Activated CD4-positive, alpha-beta T cell treated with anti-CD3 and anti-CD28 coated beads, Interleukin-2, amount 10 ng/mL, durations not matched to agents 7 days and 5 days (primary cell): ENCODE results near the gene CAB39. TPM values are rescaled to one million over a fixed set of nuclear protein-coding genes. Genes with fewer than 3 reads are reported as not detected.
"Not testable (repeated sequence)": the region's sequence is repeated elsewhere in the genome, so short reads cannot be mapped to it uniquely, and the experiment has no call there.

Source experiments
- CTCF ChIA-PET: fragments of 350-600 bp; sonication (Branson Sonifier 250); formaldehyde crosslinking; loops from one replicate; lab custom pipeline; 2021; ENCODE audit warnings: antibody characterized with exemption; lab: Charles Lee
- POLR2A ChIA-PET: fragments of 350-600 bp; sonication (Branson Sonifier 250); formaldehyde crosslinking; loops from one replicate; lab custom pipeline; 2021; ENCODE audit warnings: antibody characterized with exemption; lab: Charles Lee
- DNase-seq: peaks from one replicate; pipeline ENCODE4 v3.0.0-alpha.2; 2020
- H3K27ac Mint-ChIP-seq: one replicate; pipeline ENCODE4 v1.8.0; 2021; ENCODE audit warnings: mild to moderate bottlenecking, moderate library complexity, mixed read lengths
- H3K27me3 Mint-ChIP-seq: one replicate; pipeline ENCODE4 v1.8.0; 2021; ENCODE audit warnings: mixed read lengths
- H3K36me3 Mint-ChIP-seq: one replicate; pipeline ENCODE4 v1.8.0; 2021; ENCODE audit warnings: low read depth, mixed read lengths
- H3K4me1 Mint-ChIP-seq: one replicate; pipeline ENCODE4 v1.8.0; 2021; ENCODE audit warnings: mixed read lengths
- H3K4me3 Mint-ChIP-seq: one replicate; pipeline ENCODE4 v1.8.0; 2021; ENCODE audit warnings: mild to moderate bottlenecking, moderate library complexity, mixed read lengths
- H3K9me3 Mint-ChIP-seq: one replicate; pipeline ENCODE4 v1.8.0; 2021; ENCODE audit warnings: mixed read lengths
- total RNA-seq, 2 experiments: library from RNA; stranded (reverse); gene quantifications; one replicate each; pipeline ENCODE4 v1.2.3, GENCODE V29; 2021

CAB39 gene
- total RNA-seq, 2 experiments from 2014 or later = 135 to 154 TPM

DNA sequence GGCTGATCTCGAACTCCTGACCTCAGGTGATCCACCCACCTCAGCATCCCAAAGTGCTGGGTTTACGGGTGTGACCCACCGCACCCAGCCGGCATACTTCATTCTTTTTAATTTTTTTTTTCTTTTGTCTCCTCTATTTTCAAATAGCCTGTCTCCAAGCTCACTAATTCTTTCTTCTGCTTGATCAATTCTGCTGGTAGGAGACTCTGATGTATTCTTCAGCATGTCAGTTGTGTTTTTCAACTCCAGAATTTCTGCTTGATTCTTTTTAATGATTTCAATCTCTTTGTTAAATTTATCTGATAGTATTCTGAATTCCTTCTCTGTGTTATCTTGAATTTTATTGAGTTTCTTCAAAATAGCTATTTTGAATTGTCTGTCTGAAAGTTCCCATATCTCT lies 10.2 kb upstream of the CAB39 start:
- POLR2A ChIA-PET, H3K27ac Mint-ChIP-seq, DNase-seq, H3K27me3 Mint-ChIP-seq, H3K4me3 Mint-ChIP-seq: not testable (repeated sequence)
- H3K4me1 Mint-ChIP-seq = peaks cover 24% of the 10 kb centered on the region
- peaks cover 20% of the 10 kb centered on the region for H3K36me3 Mint-ChIP-seq
- CTCF ChIA-PET = interaction anchor here (0.6 to 3.5 kb wide), 7 partner anchors 10 to 950 kb away, joined by 3 to 18 read pairs (median 4); partner anchors contain the start of gene CAB39
- H3K9me3 Mint-ChIP-seq = peaks cover 26% of the 10 kb centered on the region

DNA sequence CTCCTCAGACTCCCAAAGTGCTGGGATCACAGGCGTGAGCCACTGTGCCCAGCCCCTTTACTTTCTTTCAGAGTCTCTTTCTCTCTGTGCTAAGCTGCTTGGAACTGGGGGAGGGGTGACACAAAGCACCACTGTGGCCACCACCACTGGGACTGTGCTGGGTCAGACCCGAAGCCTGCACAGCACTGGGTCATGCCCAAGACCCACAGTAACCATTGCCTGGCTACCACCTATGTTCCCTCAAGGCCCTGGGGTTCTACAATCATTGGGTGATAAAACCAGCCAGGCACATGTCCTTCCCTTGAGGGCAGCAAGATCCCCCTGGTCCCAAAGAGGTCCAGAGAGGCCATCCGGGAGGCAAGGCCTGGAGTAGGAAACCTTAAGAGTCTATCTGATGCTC lies 9.1 kb upstream of the CAB39 start:
- no peak for DNase-seq
- no peak overlapping the region for H3K27ac Mint-ChIP-seq
- ChIA-PET CTCF (interaction anchor here (0.7 to 3.5 kb wide), 6 partner anchors 10 to 661 kb away, joined by 3 to 18 read pairs (median 5); partner anchors contain the start of gene CAB39), POLR2A (interaction anchor here (0.5 kb wide), 1 partner anchor 9 kb away, joined by 3 read pairs; the partner anchor contains the start of gene CAB39)
- H3K4me1 Mint-ChIP-seq = peaks cover 25% of the 10 kb centered on the region
- peaks cover 26% of the 10 kb centered on the region for H3K9me3 Mint-ChIP-seq
- H3K36me3 Mint-ChIP-seq = peaks cover 20% of the 10 kb centered on the region
- no peaks in the 10 kb centered on the region for H3K27me3 Mint-ChIP-seq
- H3K4me3 Mint-ChIP-seq = no peak overlapping the region

DNA sequence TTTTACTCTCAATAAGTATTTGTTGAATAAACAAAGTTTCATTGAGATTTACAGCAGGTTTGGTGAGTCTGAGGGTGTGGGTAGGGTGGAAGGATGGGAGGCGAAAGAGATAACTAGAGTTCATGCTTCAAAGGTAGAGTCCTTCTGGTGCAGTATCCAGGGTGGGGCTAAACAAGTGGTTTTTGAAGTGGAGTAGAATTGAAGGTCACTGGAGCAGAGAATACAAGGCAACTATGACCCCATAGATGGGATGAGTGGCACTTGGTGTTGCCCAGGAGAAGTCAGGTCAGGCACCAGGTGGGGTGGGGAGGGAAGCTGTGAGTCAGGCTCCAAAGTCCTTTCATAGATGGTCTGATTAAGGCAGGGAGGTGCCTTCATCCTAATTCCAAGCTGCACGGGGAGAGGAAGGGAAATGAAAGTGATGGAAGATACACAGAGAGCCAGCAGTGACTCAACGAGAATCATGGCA lies 6.6 kb upstream of the CAB39 start:
- no peaks in the 10 kb centered on the region for H3K27me3 Mint-ChIP-seq
- POLR2A ChIA-PET = no interaction called here
- peaks cover 20% of the 10 kb centered on the region for H3K36me3 Mint-ChIP-seq
- no peak overlapping the region for H3K4me3 Mint-ChIP-seq
- CTCF ChIA-PET = no interaction called here
- no peak overlapping the region for H3K27ac Mint-ChIP-seq
- peaks cover 26% of the 10 kb centered on the region for H3K9me3 Mint-ChIP-seq
- DNase-seq = no peak
- H3K4me1 Mint-ChIP-seq = peaks cover 22% of the 10 kb centered on the region

DNA sequence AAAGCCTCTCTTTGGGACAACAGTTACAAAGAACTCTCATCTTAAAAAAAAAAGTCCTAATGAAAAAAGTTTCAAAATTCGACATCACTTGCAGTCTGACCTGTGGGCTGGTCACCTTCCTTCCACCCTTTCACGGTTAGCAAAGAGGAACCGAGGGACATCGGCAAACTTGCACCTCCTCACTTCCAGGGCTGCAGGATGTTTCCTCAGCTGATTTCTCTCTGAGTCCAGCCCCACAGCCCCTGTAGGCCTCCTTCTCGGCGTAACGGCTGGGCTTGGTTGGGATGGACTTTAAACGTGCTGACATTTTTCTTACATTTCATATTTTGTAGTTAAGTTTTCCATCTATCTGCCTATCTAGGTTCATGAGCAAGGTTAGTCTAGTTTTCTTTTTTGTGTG lies 5.7 kb upstream of the CAB39 start:
- Mint-ChIP-seq H3K27me3 (no peaks in the 10 kb centered on the region), H3K27ac (no peak overlapping the region), H3K4me3 (no peak overlapping the region), H3K9me3 (peaks cover 23% of the 10 kb centered on the region), H3K4me1 (peaks cover 28% of the 10 kb centered on the region), H3K36me3 (peaks cover 15% of the 10 kb centered on the region)
- no peak for DNase-seq
- ChIA-PET POLR2A (no interaction called here), CTCF (interaction anchor here (1.0 kb wide), 1 partner anchor 15 kb away, joined by 3 read pairs; no protein-coding TSS in a partner anchor)

DNA sequence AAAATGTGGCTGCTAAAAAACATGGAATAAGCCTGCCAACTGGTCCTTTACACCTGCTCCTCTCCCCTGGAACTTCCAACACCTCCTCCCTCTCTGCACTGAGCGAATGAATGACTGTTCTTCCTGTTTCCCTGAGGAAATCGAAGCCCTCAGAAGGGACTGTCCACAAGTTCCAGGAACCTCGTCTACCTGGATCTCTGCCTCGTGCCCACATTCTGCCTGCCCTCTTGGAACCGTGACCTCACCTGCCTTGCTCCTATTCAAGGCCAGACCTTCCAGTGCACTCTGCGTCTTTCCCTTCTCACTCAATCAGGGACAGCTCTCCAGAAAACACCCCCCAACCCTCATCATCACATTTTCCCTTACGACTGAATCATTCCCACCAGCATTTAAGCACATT lies 4.4 kb upstream of the CAB39 start:
- peaks cover 34% of the 10 kb centered on the region for H3K4me1 Mint-ChIP-seq
- DNase-seq = no peak
- peaks cover 10% of the 10 kb centered on the region for H3K36me3 Mint-ChIP-seq
- peaks cover 16% of the 10 kb centered on the region for H3K9me3 Mint-ChIP-seq
- ChIA-PET CTCF (interaction anchor here (0.6 kb wide), 1 partner anchor 740 kb away, joined by 3 read pairs; no protein-coding TSS in a partner anchor), POLR2A (no interaction called here)
- H3K27me3 Mint-ChIP-seq = no peaks in the 10 kb centered on the region
- H3K27ac Mint-ChIP-seq = peak overlapping the region; percentile 9
- no peak overlapping the region for H3K4me3 Mint-ChIP-seq

DNA sequence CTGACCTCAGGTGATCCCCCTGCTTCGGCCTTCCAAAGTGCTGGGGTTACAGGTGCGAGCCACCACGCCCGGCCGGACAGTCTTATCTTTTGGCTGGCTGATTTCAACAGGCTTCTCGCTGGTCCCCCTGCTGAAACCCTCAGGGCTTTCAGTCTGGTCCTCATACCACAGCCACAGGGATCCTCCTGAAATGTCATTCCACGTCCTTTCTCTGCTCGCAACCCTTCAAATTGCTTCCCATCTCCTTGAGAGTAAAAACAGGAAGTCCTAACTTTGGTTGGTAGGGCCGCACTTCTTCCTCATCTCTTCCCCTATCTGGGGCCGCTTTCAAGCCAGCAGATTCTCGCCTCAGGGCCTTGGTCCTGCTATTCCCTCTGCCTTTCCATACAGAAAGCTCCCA lies 1.4 kb upstream of the CAB39 start:
- Mint-ChIP-seq H3K4me1 (peaks cover 41% of the 10 kb centered on the region), H3K36me3 (peaks cover 23% of the 10 kb centered on the region), H3K9me3 (peaks cover 2% of the 10 kb centered on the region), H3K4me3 (peak overlapping the region; percentile 95), H3K27ac (no peak overlapping the region), H3K27me3 (no peaks in the 10 kb centered on the region)
- ChIA-PET CTCF (interaction anchor here (0.9 to 4.0 kb wide), 4 partner anchors 9 to 87 kb away, joined by 3 to 18 read pairs (median 4); no protein-coding TSS in a partner anchor), POLR2A (no interaction called here)
- no peak for DNase-seq

DNA sequence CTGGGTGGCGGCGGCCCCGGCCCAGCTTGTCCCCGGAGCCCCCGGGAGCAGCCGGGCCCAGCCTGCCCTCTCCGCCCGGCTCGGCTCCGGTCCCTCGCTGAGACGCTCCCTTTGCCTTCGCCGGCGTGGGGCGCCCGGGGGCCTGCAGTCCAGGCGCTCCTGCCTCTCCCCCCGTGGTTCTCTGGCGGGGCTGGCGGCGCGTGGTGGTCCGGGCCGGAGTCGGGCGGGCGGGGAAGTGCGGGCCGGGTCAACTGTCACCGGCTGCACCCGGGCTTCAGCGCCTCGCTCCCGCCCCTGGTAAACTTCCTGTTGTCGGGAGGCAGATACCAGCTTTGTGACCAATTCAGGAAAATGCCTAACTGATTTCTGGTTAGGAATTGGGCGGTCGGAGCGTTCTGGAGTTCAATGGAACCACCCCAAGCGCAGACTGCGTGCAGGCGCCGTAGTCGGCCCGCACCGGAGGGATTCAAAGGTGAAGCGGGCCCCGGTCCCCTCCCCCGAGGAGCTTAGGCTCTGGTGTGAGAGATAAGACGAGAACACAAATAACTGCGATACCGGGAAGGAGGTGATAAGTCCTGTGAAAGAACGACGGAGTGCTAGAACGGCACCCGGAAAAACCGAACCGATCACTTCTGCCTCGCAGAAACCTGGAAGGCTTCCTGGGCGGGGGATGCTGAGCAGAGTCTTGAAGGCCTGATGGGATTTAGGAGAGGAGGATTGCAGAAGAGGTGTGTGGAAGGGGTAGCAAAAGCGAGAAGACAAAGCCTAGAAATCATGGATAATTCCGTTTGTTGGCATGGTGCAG lies 891 bp downstream of the CAB39 start:
- ChIA-PET CTCF (interaction anchor here (0.6 to 4.0 kb wide), 26 partner anchors 9 to 702 kb away, joined by 3 to 18 read pairs (median 4); no protein-coding TSS in a partner anchor), POLR2A (interaction anchor here (0.6 to 1.4 kb wide), 6 partner anchors 15 to 85 kb away, joined by 3 to 7 read pairs (median 3); no protein-coding TSS in a partner anchor)
- peak; percentile 56 for DNase-seq
- peak overlapping the region; percentile 97 for H3K4me3 Mint-ChIP-seq
- no peaks in the 10 kb centered on the region for H3K27me3 Mint-ChIP-seq
- H3K36me3 Mint-ChIP-seq = peaks cover 35% of the 10 kb centered on the region
- peak overlapping the region; percentile 94 for H3K27ac Mint-ChIP-seq
- no peaks in the 10 kb centered on the region for H3K9me3 Mint-ChIP-seq
- peaks cover 52% of the 10 kb centered on the region for H3K4me1 Mint-ChIP-seq

DNA sequence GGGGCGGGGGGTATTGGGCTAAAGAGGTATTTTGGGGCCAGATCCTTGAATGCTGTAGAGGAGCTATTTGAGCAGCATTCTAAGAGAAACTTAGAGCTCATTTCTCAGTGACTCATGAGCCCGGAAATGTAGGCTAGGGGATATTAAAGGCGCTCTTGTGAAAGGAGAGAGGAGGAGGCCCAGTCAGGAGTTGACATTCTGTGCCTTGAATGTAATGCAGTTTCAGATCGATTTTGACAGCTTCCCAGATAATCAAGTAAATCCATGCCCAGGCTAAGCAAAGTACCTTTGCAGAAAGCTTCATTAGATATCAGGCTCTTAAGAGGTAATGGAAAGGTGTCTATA lies 1.5 kb downstream of the CAB39 start:
- Mint-ChIP-seq H3K27me3 (no peaks in the 10 kb centered on the region), H3K4me1 (peaks cover 58% of the 10 kb centered on the region), H3K9me3 (no peaks in the 10 kb centered on the region), H3K4me3 (peak overlapping the region; percentile 97), H3K36me3 (peaks cover 36% of the 10 kb centered on the region), H3K27ac (peak overlapping the region; percentile 94)
- peak; percentile 60 for DNase-seq
- POLR2A ChIA-PET = interaction anchor here (0.6 to 1.4 kb wide), 5 partner anchors 35 to 85 kb away, joined by 3 to 7 read pairs (median 5); no protein-coding TSS in a partner anchor
- CTCF ChIA-PET = interaction anchor here (0.6 to 4.0 kb wide), 24 partner anchors 8 to 702 kb away, joined by 3 to 18 read pairs (median 4); no protein-coding TSS in a partner anchor

DNA sequence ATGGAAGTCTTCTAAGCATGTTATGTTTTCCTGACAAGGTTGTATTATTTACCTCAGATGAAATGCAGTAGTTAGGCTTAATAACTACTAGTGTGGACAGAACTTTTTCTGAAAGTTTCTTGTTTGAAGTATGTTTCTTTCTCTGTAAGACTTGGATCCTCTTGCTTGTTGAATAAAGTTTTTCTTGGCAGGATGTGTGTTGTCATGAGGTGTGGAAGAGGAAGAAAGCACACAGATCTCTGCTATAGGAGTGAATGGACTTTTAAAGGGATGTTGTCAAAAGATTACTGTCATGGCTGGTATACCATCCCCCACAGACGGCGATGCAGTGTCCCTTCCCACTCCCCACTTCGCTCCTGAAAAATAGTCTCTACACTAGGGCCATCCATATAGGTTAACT lies 2.6 kb downstream of the CAB39 start:
- no peaks in the 10 kb centered on the region for H3K9me3 Mint-ChIP-seq
- no peak for DNase-seq
- peak overlapping the region; percentile 87 for H3K27ac Mint-ChIP-seq
- CTCF ChIA-PET = interaction anchor here (1.4 to 4.0 kb wide), 4 partner anchors 13 to 83 kb away, joined by 3 to 18 read pairs (median 6); no protein-coding TSS in a partner anchor
- H3K4me3 Mint-ChIP-seq = peak overlapping the region; percentile 97
- peaks cover 67% of the 10 kb centered on the region for H3K4me1 Mint-ChIP-seq
- H3K36me3 Mint-ChIP-seq = peaks cover 43% of the 10 kb centered on the region
- POLR2A ChIA-PET = interaction anchor here (0.9 kb wide), 1 partner anchor 36 kb away, joined by 5 read pairs; no protein-coding TSS in a partner anchor
- no peaks in the 10 kb centered on the region for H3K27me3 Mint-ChIP-seq

DNA sequence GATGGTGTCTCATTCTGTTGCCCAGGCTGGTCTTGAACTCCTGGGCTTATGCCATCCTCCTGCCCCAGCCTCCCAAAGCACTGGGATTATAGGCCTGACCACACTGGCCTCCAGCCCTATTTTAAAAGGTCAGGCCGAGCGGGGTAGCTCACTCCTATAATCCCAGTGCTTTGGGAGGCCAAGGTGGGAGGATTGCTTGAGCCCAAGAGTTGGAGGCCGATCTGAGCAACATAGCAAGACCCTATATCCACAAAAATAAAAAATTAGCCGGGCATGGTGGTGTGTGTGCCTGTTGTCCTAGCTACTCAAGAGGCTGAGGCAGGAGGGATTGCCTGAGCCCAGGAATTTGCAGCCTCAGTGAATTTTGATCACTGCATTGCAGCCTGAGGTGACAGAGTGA lies 3.9 kb downstream of the CAB39 start:
- H3K36me3 Mint-ChIP-seq = peaks cover 54% of the 10 kb centered on the region

DNA sequence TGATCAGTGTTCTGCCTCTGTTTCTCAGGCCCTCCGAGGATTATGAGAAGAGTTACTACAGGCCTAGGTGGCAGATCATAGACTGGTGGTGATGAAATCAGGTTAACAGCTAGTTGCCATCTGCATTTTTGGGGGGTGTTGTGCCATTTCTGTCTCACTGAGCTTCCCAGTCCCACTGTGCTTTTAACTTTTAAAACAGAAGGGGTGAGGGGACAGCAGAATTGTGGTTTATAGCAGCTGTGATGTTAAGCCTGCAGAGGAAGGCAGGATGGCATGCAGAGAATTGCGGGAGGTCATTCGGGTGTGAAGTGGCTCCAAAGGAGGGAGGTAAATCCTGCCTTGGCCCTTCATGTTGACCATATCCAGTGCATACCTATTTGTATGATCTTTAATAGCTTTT lies 5.0 kb downstream of the CAB39 start:
- Mint-ChIP-seq H3K27ac (peak overlapping the region; percentile 0), H3K4me3 (peak overlapping the region; percentile 50), H3K4me1 (peaks cover 73% of the 10 kb centered on the region), H3K9me3 (no peaks in the 10 kb centered on the region), H3K27me3 (no peaks in the 10 kb centered on the region), H3K36me3 (peaks cover 60% of the 10 kb centered on the region)
- POLR2A ChIA-PET = no interaction called here
- CTCF ChIA-PET = interaction anchor here (0.8 to 1.8 kb wide), 4 partner anchors 9 to 77 kb away, joined by 3 to 5 read pairs (median 4); no protein-coding TSS in a partner anchor
- no peak for DNase-seq

More for the DNA sequence above, 3.9 kb downstream of the CAB39 start:
- Mint-ChIP-seq H3K4me3 (no peak overlapping the region), H3K27me3 (no peaks in the 10 kb centered on the region), H3K27ac (no peak overlapping the region), H3K4me1 (peaks cover 74% of the 10 kb centered on the region), H3K9me3 (no peaks in the 10 kb centered on the region)
- CTCF ChIA-PET = interaction anchor here (0.6 to 1.8 kb wide), 3 partner anchors 34 to 172 kb away, joined by 3 to 5 read pairs (median 4); no protein-coding TSS in a partner anchor
- POLR2A ChIA-PET = no interaction called here
- no peak for DNase-seq

DNA sequence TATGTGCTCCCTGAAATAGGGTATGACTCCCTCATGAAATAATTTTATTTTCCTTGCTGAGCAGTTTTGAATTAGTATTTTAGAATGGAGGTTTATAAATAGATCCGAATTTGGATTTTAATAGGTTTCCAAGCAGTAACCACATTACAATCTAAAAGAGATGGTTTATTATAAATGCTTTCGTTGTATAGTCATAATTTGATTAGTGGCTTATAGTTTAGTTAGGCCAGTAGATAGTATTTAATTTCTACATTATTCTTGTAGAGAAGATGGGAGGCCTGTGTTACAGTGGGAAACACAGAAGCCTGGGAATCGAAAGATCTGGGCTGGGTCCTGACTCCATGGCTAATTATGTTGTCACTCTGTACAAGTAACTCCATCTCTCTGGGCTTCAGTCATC lies 6.7 kb downstream of the CAB39 start:
- Mint-ChIP-seq H3K36me3 (peaks cover 64% of the 10 kb centered on the region), H3K4me3 (no peak overlapping the region), H3K27ac (peak overlapping the region; percentile 76), H3K4me1 (peaks cover 87% of the 10 kb centered on the region), H3K9me3 (no peaks in the 10 kb centered on the region), H3K27me3 (no peaks in the 10 kb centered on the region)
- CTCF ChIA-PET = no interaction called here
- POLR2A ChIA-PET = no interaction called here
- no peak for DNase-seq
